Measurements from ENCODE around the gene CSNK2B. TPM values are rescaled to one million over a fixed set of nuclear protein-coding genes. Genes with fewer than 3 reads are reported as not detected.

Gene CSNK2B
- total RNA-seq, 1 donor from 2014 or later = 163 TPM

GRCh38 chr6:31621320-31621939, 44.5 kb upstream of the CSNK2B start:
- peak overlapping the region; percentile 89 for H3K4me3 Mint-ChIP-seq (ENCODE audit: low read depth)
- H3K36me3 Mint-ChIP-seq (ENCODE audit: insufficient read depth) = peaks cover 23% of the 10 kb centered on the region
- no peak for DNase-seq (ENCODE audit: low spot score, unreplicated experiment)
- H3K4me1 Mint-ChIP-seq (ENCODE audit: low read depth) = peaks cover 14% of the 10 kb centered on the region
- no peaks in the 10 kb centered on the region for H3K9me3 Mint-ChIP-seq (ENCODE audit: low read depth)
- no peaks in the 10 kb centered on the region for H3K27me3 Mint-ChIP-seq
- peak overlapping the region; percentile 96 for H3K27ac Mint-ChIP-seq
- no peak for TF ChIP-seq CTCF (IDR thresholded peaks at IDR 0.05; ENCODE audit: unreplicated experiment)

GRCh38 chr6:31621991-31622390, 43.9 kb upstream of the CSNK2B start:
- Mint-ChIP-seq H3K36me3 (ENCODE audit: insufficient read depth) (peaks cover 26% of the 10 kb centered on the region), H3K4me3 (ENCODE audit: low read depth) (peak overlapping the region; percentile 89), H3K4me1 (ENCODE audit: low read depth) (peaks cover 14% of the 10 kb centered on the region), H3K27ac (peak overlapping the region; percentile 96), H3K27me3 (no peaks in the 10 kb centered on the region), H3K9me3 (ENCODE audit: low read depth) (no peaks in the 10 kb centered on the region)
- TF ChIP-seq CTCF (IDR thresholded peaks at IDR 0.05; ENCODE audit: unreplicated experiment) = no peak
- DNase-seq (ENCODE audit: low spot score, unreplicated experiment) = no peak

GRCh38 chr6:31622684-31623091, 43.2 kb upstream of the CSNK2B start:
- Mint-ChIP-seq H3K27me3 (no peaks in the 10 kb centered on the region), H3K36me3 (ENCODE audit: insufficient read depth) (peaks cover 32% of the 10 kb centered on the region)
- no peak for TF ChIP-seq CTCF (IDR thresholded peaks at IDR 0.05; ENCODE audit: unreplicated experiment)

GRCh38 chr6:31624070-31624469, 41.8 kb upstream of the CSNK2B start:
- no peaks in the 10 kb centered on the region for H3K27me3 Mint-ChIP-seq
- no peak for TF ChIP-seq CTCF (IDR thresholded peaks at IDR 0.05; ENCODE audit: unreplicated experiment)
- H3K4me1 Mint-ChIP-seq (ENCODE audit: low read depth) = peaks cover 14% of the 10 kb centered on the region
- peak overlapping the region; percentile 50 for H3K27ac Mint-ChIP-seq
- H3K9me3 Mint-ChIP-seq (ENCODE audit: low read depth) = no peaks in the 10 kb centered on the region
- H3K36me3 Mint-ChIP-seq (ENCODE audit: insufficient read depth) = peaks cover 38% of the 10 kb centered on the region
- no peak overlapping the region for H3K4me3 Mint-ChIP-seq (ENCODE audit: low read depth)
- no peak for DNase-seq (ENCODE audit: low spot score, unreplicated experiment)

More at GRCh38 chr6:31622684-31623091, 43.2 kb upstream of the CSNK2B start:
- Mint-ChIP-seq H3K4me3 (ENCODE audit: low read depth) (peak overlapping the region; percentile 89), H3K4me1 (ENCODE audit: low read depth) (peaks cover 14% of the 10 kb centered on the region), H3K27ac (peak overlapping the region; percentile 96), H3K9me3 (ENCODE audit: low read depth) (no peaks in the 10 kb centered on the region)
- DNase-seq (ENCODE audit: low spot score, unreplicated experiment) = no peak

- H3K9me3 Mint-ChIP-seq (ENCODE audit: low read depth) = no peaks in the 10 kb centered on the region
- no peak for TF ChIP-seq CTCF (IDR thresholded peaks at IDR 0.05; ENCODE audit: unreplicated experiment)
- H3K36me3 Mint-ChIP-seq (ENCODE audit: insufficient read depth) = peaks cover 48% of the 10 kb centered on the region
- no peak for DNase-seq (ENCODE audit: low spot score, unreplicated experiment)
- no peak overlapping the region for H3K4me3 Mint-ChIP-seq (ENCODE audit: low read depth)
- H3K27ac Mint-ChIP-seq = peak overlapping the region; percentile 19
- H3K27me3 Mint-ChIP-seq = no peaks in the 10 kb centered on the region
- peaks cover 10% of the 10 kb centered on the region for H3K4me1 Mint-ChIP-seq (ENCODE audit: low read depth)
Observed at GRCh38 chr6:31626952-31627351, 38.9 kb upstream of the CSNK2B start.

Data from progenitor cell of endocrine pancreas (in vitro differentiated cells).